Esophagus muscularis mucosa (tissue), 4 donors: ENCODE results near the gene MAPK8IP2. TPM values are rescaled to one million over a fixed set of nuclear protein-coding genes. Genes with fewer than 3 reads are reported as not detected.

Source experiments
- DNase-seq: peaks from one replicate; pipeline ENCODE4 v3.0.0-alpha.2; 2017; ENCODE audit errors: extremely low spot score
- H3K27ac ChIP-seq, 4 donors: fragments of 200-600 bp; sonication (generic); replicated peaks in 1 of 4; 1 replicate in 3 of 4; 2 replicates in 1 of 4; pipeline ENCODE4 v1.5.1; 2016 to 2019; ENCODE audit warnings: mild to moderate bottlenecking in 1 of 4
- H3K27me3 ChIP-seq, 4 donors: fragments of 200-600 bp; sonication (generic); one replicate each; pipeline versions ENCODE4 v1.5.1 to v1.6.0; 2016 to 2019
- H3K36me3 ChIP-seq, 4 donors: fragments of 200-600 bp; sonication (generic); one replicate each; pipeline ENCODE4 v1.5.1; 2016 to 2019
- H3K4me1 ChIP-seq, 4 donors: fragments of 200-600 bp; sonication (generic); one replicate each; pipeline ENCODE4 v1.5.1; 2016 to 2019
- H3K4me3 ChIP-seq, 4 donors: fragments of 200-600 bp; sonication (generic); 1 replicate in 2 of 4; 2 replicates in 2 of 4; pipeline ENCODE4 v1.5.1; 2016 to 2019; ENCODE audit warnings: mild to moderate bottlenecking in 4 of 4, moderate library complexity in 1 of 4
- H3K9me3 ChIP-seq, 4 donors: fragments of 200-600 bp; sonication (generic); 1 replicate in 3 of 4; 2 replicates in 1 of 4; pipeline ENCODE4 v1.5.1; 2016 to 2019
- CTCF ChIP-seq, 3 experiments: fragments of 200-600 bp in 2 of 3; fragments of 450-650 bp in 1 of 3; sonication (generic) in 2 of 3; IDR thresholded peaks; one replicate each; pipeline ENCODE4 v1.5.1; 2017 to 2019; ENCODE audit warnings: antibody characterized with exemption in 3 of 3, mild to moderate bottlenecking in 2 of 3, moderate library complexity in 1 of 3
- EP300 ChIP-seq: sonication (generic); formaldehyde crosslinking; IDR thresholded peaks from one replicate; pipeline ENCODE4 v1.6.1; 2017; ENCODE audit warnings: antibody characterized with exemption
- POLR2A ChIP-seq: fragments of 450-650 bp; IDR thresholded peaks from one replicate; pipeline ENCODE4 v1.6.1; 2017; ENCODE audit warnings: antibody characterized with exemption, moderate library complexity, mild to moderate bottlenecking, low read depth
- POLR2AphosphoS5 ChIP-seq, 2 donors: sonication (generic); formaldehyde crosslinking; IDR thresholded peaks; one replicate each; pipeline ENCODE4 v1.6.1; 2017; ENCODE audit warnings: antibody characterized with exemption in 2 of 2
- WGBS: methylation state at CpG from one replicate; pipeline ENCODE4 v1.1.5; 2018; 5-methylcytosine and 5-hydroxymethylcytosine counted together
- intact Hi-C: fragments of 100-400 bp; cut with DNase I; formaldehyde crosslinking; loops from one replicate; pipeline ENCODE4 v1.15.1; 2023
- total RNA-seq, 4 donors: library from RNA; depleted of rRNA; stranded (reverse); fragments of >200 nt; gene quantifications; one replicate each; pipeline versions ENCODE4 v1.1.0 to v1.2.1, GENCODE V29; 2016

The MAPK8IP2 gene
- total RNA-seq, 4 donors from 2014 or later, result 1.2 to 4.2 (median 3.4) TPM

- no peak for DNase-seq
- TF ChIP-seq POLR2A, result no peak
- TF ChIP-seq EP300, result no peak
- TF ChIP-seq CTCF (IDR thresholded peaks at IDR 0.05), result no peak
- no peak for TF ChIP-seq POLR2AphosphoS5 (IDR thresholded peaks at IDR 0.05)
- no peaks in the 10 kb centered on the region for H3K9me3 ChIP-seq
- intact Hi-C loops, result loop anchor here (5.0 kb wide), 2 partner anchors 41 to 54 kb away; partner anchors contain the start of gene SCO2
- H3K27ac ChIP-seq, result peak overlapping the region; percentile 93 to 99 (median 97)
- peak overlapping the region; percentile 69 to 91 (median 82) for H3K4me3 ChIP-seq
- 90% methylated on average over 22 of the region's 22 CpGs for WGBS
- peaks cover 0 to 8% (median 0%) of the 10 kb centered on the region in 4 donors for H3K27me3 ChIP-seq
- peaks cover 0 to 28% (median 21%) of the 10 kb centered on the region in 4 donors for H3K36me3 ChIP-seq
- H3K4me1 ChIP-seq, result peaks cover 40 to 60% (median 46%) of the 10 kb centered on the region in 4 donors
Observed at GRCh38 chr22:50581031-50581949, 19.3 kb upstream of the MAPK8IP2 start.

- 34% methylated on average over 7 of the region's 39 CpGs for WGBS
- peaks cover 0 to 23% (median 19%) of the 10 kb centered on the region in 4 donors for H3K36me3 ChIP-seq
- intact Hi-C loops, result loop anchor here (5.0 kb wide), 2 partner anchors 40 to 55 kb away; partner anchors contain the start of gene SCO2
Observed at GRCh38 chr22:50581950-50582492, 18.6 kb upstream of the MAPK8IP2 start.

GRCh38 chr22:50582493-50583293, 17.9 kb upstream of the MAPK8IP2 start, which contains the start of gene CHKB:
CHKB (minus strand) TSS chr22:50582849; CDS start chr22:50582781, 68 bp downstream.
- Histone ChIP-seq H3K4me3 (peak within 1 kb of the TSS; percentile 69 to 91 (median 82)), H3K9me3 (no peaks in the 10 kb centered on the region), H3K36me3 (peaks cover 0 to 23% (median 17%) of the 10 kb centered on the region in 4 donors), H3K27me3 (peaks cover 0 to 5% (median 0%) of the 10 kb centered on the region in 4 donors), H3K27ac (peak within 1 kb of the TSS; percentile 93 to 99 (median 97)), H3K4me1 (peaks cover 36 to 53% (median 39%) of the 10 kb centered on the region in 4 donors)
- peak; percentile 89 for TF ChIP-seq POLR2A
- peak in 1 of 3 experiments; percentile 33 for TF ChIP-seq CTCF (IDR thresholded peaks at IDR 0.05)
- no peak for TF ChIP-seq EP300
- peak; percentile 80 to 89 for TF ChIP-seq POLR2AphosphoS5 (IDR thresholded peaks at IDR 0.05)
- intact Hi-C loops, result loop anchor here (5.0 kb wide), 2 partner anchors 40 to 55 kb away; partner anchors contain the start of gene SCO2
- whole genome bisulfite sequencing, result 0% methylated on average over 14 of the region's 96 CpGs
- peak; percentile 99 for DNase-seq

More at GRCh38 chr22:50581950-50582492, 18.6 kb upstream of the MAPK8IP2 start:
- H3K27me3 ChIP-seq, result peaks cover 0 to 8% (median 0%) of the 10 kb centered on the region in 4 donors
- H3K9me3 ChIP-seq, result no peaks in the 10 kb centered on the region
- H3K4me3 ChIP-seq, result peak overlapping the region; percentile 69 to 91 (median 82)
- peaks cover 37 to 59% (median 44%) of the 10 kb centered on the region in 4 donors for H3K4me1 ChIP-seq
- DNase-seq, result no peak
- peak overlapping the region; percentile 93 to 99 (median 97) for H3K27ac ChIP-seq
- TF ChIP-seq EP300, result no peak

- DNase-seq, result no peak
- WGBS, result 6% methylated on average over 20 of the region's 37 CpGs
- Histone ChIP-seq H3K27me3 (no peaks in the 10 kb centered on the region), H3K9me3 (no peaks in the 10 kb centered on the region), H3K4me1 (peaks cover 29 to 46% (median 35%) of the 10 kb centered on the region in 4 donors), H3K27ac (peak overlapping the region; percentile 93 to 99 (median 97)), H3K36me3 (peaks cover 0 to 23% (median 17%) of the 10 kb centered on the region in 4 donors), H3K4me3 (peak overlapping the region; percentile 69 to 91 (median 82))
- intact Hi-C loops, result loop anchor here (5.0 kb wide), 2 partner anchors 39 to 56 kb away; partner anchors contain the start of gene SCO2
- peak in 1 of 3 experiments; percentile 0 for TF ChIP-seq CTCF (IDR thresholded peaks at IDR 0.05)
- TF ChIP-seq POLR2AphosphoS5 (IDR thresholded peaks at IDR 0.05), result no peak
Observed at GRCh38 chr22:50583294-50583861, 17.2 kb upstream of the MAPK8IP2 start.
